Measurements from ENCODE around the gene PHTF1.
"Not testable (repeated sequence)": the region's sequence is repeated elsewhere in the genome, so short reads cannot be mapped to it uniquely, and the experiment has no call there.

The PHTF1 gene

GRCh38 chr1:113770031-113770430 lies 10.7 kb upstream of the PHTF1 start:
- peak in 1 of 2 experiments; percentile 50 for DNase-seq

DNA sequence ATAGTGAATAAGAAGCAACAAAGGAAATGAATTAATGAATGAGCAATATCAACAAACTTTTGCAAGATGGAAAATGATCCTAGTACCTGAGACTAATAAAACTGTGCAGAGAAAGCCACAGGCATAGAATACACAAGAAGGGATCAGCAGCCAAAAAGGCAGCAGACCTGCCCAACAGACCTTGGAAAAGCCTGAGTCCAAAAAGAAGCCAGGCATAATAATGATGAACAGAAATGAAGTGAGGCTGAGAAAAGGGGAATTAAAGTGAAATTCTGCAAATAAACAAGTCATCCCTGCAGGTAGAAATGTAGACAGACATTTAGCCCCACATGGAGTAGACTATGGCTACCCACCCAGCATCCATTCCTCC lies 10.3 kb upstream of the PHTF1 start:
- DNase-seq, result peak in 1 of 2 experiments; percentile 59

DNA sequence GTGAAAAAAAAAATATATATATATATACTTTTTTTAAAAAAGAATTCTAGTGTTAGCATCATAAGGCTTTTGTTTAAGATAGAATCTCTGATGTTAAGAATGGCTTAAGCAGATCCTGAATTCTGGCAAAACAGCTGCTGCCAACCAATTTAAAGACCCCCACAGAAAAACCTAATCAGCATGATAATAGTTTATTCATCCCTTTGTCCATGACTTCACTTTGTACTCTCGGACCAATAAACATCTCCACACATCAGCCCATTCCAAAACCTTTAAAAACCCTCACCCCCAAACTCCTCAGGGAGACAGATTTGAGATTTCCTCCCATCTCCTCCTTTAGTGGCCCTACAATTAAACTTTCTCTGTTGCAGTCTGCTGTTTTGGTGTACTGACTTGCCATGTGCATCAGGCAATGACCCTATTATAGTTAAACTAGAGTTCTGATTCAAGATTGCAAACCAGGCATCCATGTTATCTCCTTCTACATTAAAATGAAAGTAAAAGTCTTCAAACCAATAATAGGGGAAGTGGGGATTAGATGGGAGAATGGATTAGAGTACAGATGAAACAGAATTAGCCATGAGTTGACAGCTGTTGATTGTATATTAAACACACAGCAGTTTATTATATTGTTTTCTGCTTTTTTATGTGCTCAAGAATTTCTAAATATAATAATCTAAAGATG lies 9.8 kb upstream of the PHTF1 start:
- peak; percentile 29 to 59 for DNase-seq

DNA sequence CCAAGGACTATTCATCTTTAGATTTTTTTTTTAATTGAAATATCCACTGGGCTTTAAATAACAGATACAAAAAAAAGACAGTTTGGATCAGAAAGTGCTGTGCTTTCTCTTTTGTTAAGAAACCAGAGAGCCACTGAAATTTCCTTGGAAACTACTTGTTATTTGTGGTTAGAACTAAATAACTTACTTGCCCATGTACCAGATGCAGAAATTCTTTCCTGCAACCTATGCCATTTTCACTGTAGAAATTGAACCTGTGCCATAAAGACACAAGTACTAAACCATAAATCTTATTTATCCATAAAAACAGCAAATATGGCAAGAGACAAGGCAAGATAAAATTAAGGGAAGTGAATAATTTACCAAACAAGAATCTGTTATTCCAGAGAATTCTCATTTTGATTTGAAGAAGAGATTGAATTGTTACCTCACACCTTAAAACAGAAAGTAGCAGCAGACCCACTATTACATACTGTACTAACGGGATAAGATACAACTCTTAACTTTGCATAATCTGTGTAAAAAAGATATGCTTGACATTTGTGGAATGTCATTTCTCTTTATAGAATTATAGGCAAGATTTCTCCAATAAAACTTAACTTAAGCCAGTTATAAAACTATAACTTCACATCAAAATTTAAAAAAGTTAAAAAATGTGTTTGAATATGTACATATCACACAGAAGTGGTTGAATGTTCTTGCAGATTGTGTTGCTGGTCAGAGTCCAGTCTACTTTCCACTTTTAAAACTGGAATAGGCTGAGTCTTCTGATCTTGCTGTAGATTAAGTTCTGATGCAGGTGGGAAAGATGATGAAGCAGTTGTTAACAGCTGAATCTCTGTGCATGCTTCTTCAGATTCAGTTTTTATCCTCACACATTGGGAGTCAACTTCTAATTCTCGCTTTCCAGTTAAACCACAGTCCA lies 6.3 kb upstream of the PHTF1 start:
- no peak for DNase-seq

- DNase-seq, result peak; percentile 83 to 92
Measured at GRCh38 chr1:113763661-113764060, 4.4 kb upstream of the PHTF1 start.

DNA sequence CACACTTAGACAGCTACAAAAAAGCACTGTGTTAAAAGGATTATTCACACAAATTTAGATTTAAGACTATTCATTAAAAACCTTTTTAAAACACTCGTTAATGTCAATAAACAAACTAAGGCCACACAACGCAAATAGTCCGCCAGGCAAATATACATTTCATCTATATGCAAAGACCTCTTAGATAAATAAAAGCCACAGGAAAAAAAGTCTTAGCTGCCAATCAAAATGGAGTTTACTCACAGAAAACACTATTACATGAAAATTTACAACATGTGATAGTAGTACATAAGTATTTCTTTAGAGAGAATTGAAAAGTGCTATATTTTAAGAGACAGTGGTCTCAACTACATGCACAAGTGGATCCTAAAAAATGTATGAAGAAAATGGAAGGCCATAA lies 2.7 kb upstream of the PHTF1 start:
- DNase-seq, result no peak

- peak; percentile 27 to 66 for DNase-seq
Measured at GRCh38 chr1:113760102-113761080, 1.1 kb upstream of the PHTF1 start.

DNA sequence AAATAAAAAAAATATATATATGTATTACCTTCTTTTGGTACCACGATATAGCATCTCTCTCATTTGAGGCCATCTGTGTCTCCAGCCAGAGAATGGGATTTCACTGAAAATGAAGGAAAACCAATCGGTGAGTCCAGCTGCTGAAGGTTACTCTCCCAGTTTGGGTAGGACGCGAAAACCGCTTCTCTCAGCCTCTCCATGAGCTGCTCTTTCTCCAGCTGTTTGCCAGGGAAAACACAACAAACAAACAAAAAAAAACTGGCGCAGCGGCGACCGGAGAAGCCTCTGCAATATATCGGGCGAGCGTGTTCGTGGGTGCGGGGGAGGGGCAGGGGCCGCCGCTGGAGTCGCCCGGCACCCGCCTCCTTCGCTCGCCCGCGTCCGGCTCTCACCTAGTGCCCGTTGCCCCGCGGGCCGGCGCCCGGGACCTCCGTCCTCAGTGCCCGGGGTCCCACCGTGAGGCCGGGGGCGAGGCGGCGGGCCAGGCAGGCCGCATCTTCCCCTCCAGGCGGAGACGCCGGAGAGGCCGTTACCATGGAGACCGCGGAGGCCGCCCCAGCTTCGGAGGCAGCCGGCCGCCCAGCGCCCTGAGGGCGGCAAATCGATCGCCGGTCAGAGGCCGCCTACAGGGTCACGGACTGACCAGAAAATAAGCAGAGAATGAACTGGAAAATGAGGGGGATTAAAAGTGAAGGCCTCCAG lies 504 bp downstream of the PHTF1 start:
- peak; percentile 39 to 63 for DNase-seq

- DNase-seq, result no peak
Measured at GRCh38 chr1:113756461-113756860, 2.8 kb downstream of the PHTF1 start.

DNA sequence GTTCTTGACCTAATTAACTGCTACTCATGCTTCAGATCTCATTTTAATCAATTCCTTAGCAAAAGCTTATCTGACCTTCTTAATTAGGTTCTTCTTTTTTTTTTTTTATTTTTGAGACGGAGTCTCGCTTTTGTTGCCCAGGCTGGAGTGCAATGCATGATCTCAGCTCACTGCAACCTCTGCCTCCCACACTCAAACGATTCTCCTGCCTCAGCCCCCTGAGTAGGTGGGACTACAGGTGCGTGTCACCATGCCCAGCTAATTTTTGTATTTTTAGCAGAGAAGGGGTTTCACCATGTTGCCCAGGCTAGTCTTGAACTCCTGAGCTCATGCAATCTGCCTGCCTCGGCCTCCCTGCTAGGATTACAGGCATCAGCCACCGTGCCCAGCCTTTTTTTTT lies 6.0 kb downstream of the PHTF1 start:
- DNase-seq, result not testable (repeated sequence)

- no peak for DNase-seq
Measured at GRCh38 chr1:113751516-113751915, 7.8 kb downstream of the PHTF1 start.

GRCh38 chr1:113751114-113751513 lies 8.2 kb downstream of the PHTF1 start:
- DNase-seq, result no peak

DNA sequence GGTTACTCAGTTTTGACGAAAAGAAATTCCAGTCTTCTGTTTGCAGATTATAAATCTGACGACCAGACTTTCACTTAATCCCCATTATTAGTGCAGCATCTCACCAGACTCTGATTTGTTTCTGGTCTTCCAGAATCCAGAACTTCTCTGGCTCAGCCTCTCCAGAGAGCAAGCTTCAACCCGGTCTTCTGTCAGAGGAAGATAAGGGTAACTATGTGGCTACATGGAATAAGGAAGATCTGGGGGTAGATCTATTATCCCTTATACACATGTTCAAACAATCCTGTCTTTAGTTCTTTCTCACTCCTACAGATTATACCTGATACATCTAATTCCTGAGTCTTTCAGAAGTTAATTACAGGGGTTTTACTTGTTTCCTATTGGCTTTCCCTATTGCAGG lies 9.9 kb downstream of the PHTF1 start:
- no peak for DNase-seq

DNA sequence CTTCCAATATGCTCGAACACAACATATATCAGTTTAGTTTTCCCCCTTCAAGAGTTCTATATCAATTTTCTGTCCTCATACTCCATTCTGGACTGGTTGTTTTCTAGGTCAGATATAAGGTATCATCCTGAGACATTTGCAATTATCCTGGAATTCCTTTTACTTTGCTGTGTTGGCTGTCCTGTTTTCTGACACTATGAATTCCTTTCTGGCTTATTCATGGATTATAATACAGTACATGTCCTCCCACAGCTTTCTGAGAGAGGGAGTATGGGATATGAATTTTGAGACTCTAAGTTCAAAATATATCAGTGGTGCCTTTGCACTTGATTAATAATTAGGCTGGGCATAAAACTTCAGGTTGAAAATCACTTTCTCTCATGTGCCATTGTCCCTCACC lies 11.9 kb downstream of the PHTF1 start:
- DNase-seq, result no peak

DNA sequence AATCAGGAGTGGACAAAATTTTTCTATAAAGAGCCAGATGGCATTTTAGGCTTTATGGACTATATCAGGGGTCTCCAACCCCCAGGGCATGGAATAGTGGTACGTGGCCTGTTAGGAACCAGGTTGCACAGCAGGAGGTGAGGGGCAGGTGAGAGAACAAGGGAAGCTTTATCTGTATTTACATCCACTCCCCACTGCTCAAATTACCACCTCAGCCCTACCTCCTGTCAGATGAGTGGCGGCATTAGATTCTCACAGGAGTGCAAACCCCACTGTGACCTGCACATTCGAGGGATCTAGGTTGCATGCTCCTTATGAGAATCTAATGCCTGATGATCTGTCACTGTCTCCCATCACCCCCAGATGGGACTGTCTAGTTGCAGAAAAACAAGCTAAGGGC lies 13.9 kb downstream of the PHTF1 start:
- DNase-seq, result peak; percentile 7 to 66

DNA sequence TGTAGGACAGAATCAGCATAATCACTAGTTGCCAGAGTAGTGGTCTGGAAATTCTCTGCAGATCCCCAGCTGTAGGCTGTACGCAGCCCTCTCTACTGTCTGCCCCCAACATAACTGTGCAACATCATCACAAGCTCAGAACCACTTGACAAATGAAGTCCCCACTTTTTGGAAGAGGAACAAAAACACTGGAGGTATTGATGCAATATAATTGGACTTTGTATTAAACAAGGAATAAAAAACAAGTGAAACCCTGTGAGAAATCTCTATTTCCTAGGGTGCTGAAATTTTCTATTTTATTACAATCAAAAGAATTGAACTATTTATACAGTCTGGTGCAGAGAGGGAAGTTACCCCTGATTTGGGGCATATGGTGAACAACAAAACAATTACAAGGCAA lies 15.2 kb downstream of the PHTF1 start:
- DNase-seq, result no peak

GRCh38 chr1:113742515-113742914 lies 16.8 kb downstream of the PHTF1 start:
- no peak for DNase-seq

GRCh38 chr1:113734357-113735055 lies 24.8 kb downstream of the PHTF1 start:
- no peak for DNase-seq

DNA sequence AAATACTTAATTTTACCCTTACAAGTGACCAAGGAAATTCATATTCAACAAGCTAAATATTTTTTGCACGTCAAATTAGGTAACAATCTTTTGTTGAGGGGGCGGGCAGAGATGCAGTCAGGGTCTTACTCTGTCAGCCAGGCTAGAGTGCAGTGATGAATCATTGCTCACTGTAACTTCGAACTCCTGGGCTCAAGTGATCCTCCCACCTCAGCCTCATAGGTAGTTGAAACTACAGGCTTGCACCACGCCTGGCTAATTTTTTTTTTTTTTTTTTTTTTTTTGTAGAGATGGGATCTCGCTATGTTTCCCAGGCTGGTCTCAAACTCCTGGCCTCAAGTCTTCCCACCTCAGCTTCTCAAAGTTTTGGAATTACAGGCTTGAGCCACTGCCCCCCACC lies 26.5 kb downstream of the PHTF1 start:
- no peak for DNase-seq

GRCh38 chr1:113721010-113721409 lies 38.3 kb downstream of the PHTF1 start:
- DNase-seq, result no peak

GRCh38 chr1:113718621-113719020 lies 40.7 kb downstream of the PHTF1 start:
- DNase-seq, result not testable (repeated sequence)

DNA sequence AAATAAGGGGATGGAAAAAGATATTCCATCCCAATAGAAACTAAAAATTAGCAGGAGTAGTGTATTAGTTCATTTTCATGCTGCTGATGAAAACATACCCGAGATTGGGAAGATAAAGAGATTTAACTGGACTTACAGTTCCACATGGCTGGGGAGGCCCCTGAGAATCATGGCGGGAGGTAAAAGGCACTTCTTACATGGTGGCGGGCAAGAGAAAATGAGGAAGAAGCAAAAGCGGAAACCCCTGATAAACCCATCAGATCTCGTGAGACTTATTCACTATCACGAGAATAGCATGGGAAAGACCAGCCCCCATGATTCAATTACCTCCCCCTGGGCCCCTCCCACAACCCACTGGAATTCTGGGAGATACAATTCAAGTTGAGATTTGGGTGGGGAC lies 41.8 kb downstream of the PHTF1 start:
- DNase-seq, result not testable (repeated sequence)
